Measurements from ENCODE around the gene RALGPS1. TPM values are rescaled to one million over a fixed set of nuclear protein-coding genes. Genes with fewer than 3 reads are reported as not detected.
A peak's percentile ranks its signal among the peaks of the same experiment; 100 is the strongest.

Gene RALGPS1
- total RNA-seq, 1 donor from 2014 or later = 30.7 TPM

GRCh38 chr9:127183814-127184582 lies 269.4 kb downstream of the RALGPS1 start:
- no peaks in the 10 kb centered on the region for H3K36me3 Mint-ChIP-seq
- H3K9me3 ChIP-seq (ENCODE audit: low read depth) = no peaks in the 10 kb centered on the region
- H2AFZ ChIP-seq (replicated peaks) = no peak overlapping the region
- no peak for TF ChIP-seq EZH2 (IDR thresholded peaks at IDR 0.05)
- TF ChIP-seq, protein P1, sequence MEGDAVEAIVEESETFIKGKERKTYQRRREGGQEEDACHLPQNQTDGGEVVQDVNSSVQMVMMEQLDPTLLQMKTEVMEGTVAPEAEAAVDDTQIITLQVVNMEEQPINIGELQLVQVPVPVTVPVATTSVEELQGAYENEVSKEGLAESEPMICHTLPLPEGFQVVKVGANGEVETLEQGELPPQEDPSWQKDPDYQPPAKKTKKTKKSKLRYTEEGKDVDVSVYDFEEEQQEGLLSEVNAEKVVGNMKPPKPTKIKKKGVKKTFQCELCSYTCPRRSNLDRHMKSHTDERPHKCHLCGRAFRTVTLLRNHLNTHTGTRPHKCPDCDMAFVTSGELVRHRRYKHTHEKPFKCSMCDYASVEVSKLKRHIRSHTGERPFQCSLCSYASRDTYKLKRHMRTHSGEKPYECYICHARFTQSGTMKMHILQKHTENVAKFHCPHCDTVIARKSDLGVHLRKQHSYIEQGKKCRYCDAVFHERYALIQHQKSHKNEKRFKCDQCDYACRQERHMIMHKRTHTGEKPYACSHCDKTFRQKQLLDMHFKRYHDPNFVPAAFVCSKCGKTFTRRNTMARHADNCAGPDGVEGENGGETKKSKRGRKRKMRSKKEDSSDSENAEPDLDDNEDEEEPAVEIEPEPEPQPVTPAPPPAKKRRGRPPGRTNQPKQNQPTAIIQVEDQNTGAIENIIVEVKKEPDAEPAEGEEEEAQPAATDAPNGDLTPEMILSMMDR (IDR thresholded peaks at IDR 0.05) = no peak
- no peak for TF ChIP-seq EZH2phosphoT487 (IDR thresholded peaks at IDR 0.05)
- no peak overlapping the region for H3K4me3 ChIP-seq
- no peaks in the 10 kb centered on the region for H3K9me3 Mint-ChIP-seq
- H3K27ac ChIP-seq = no peak overlapping the region
- no peak overlapping the region for H3K4me2 ChIP-seq
- no peaks in the 10 kb centered on the region for H3K79me2 ChIP-seq (ENCODE audit: low read depth)
- H3K27me3 ChIP-seq = no peaks in the 10 kb centered on the region
- H3K27ac Mint-ChIP-seq = peak overlapping the region; percentile 74
- H3K27me3 Mint-ChIP-seq (ENCODE audit: insufficient read depth, low read depth) = peaks cover 2% of the 10 kb centered on the region
- H3K4me1 Mint-ChIP-seq = peaks cover 36% of the 10 kb centered on the region
- H3F3A ChIP-seq (ENCODE audit: low read depth) = no peaks in the 10 kb centered on the region
- H4K20me1 ChIP-seq (ENCODE audit: low read depth) = no peaks in the 10 kb centered on the region
- H3K9ac ChIP-seq = no peak overlapping the region
- H3K4me3 Mint-ChIP-seq = no peak overlapping the region
- no peaks in the 10 kb centered on the region for H3K36me3 ChIP-seq
- no peak for DNase-seq (ENCODE audit: low spot score)
- peaks cover 22% of the 10 kb centered on the region for H3K4me1 ChIP-seq

- TF ChIP-seq, protein P1 (IDR thresholded peaks at IDR 0.05) = no peak
- TF ChIP-seq EZH2 (IDR thresholded peaks at IDR 0.05) (no peak), EZH2phosphoT487 (IDR thresholded peaks at IDR 0.05) (no peak)
- no peaks in the 10 kb centered on the region for H3K79me2 ChIP-seq (ENCODE audit: low read depth)
- H3K27me3 Mint-ChIP-seq (ENCODE audit: insufficient read depth, low read depth) = peaks cover 2% of the 10 kb centered on the region
- no peak overlapping the region for H3K4me3 ChIP-seq
- H3K36me3 Mint-ChIP-seq = no peaks in the 10 kb centered on the region
- no peak for DNase-seq (ENCODE audit: low spot score)
- no peaks in the 10 kb centered on the region for H3K9me3 Mint-ChIP-seq
- H3K27me3 ChIP-seq = no peaks in the 10 kb centered on the region
- H3K4me1 Mint-ChIP-seq = peaks cover 36% of the 10 kb centered on the region
- H3K27ac ChIP-seq = no peak overlapping the region
- H3K27ac Mint-ChIP-seq = peak overlapping the region; percentile 13
- no peaks in the 10 kb centered on the region for H3K36me3 ChIP-seq
- no peak overlapping the region for H3K4me2 ChIP-seq
- H3K4me3 Mint-ChIP-seq = no peak overlapping the region
- no peaks in the 10 kb centered on the region for H3K9me3 ChIP-seq (ENCODE audit: low read depth)
- no peaks in the 10 kb centered on the region for H4K20me1 ChIP-seq (ENCODE audit: low read depth)
- H2AFZ ChIP-seq (replicated peaks) = no peak overlapping the region
- H3F3A ChIP-seq (ENCODE audit: low read depth) = no peaks in the 10 kb centered on the region
- H3K4me1 ChIP-seq = peaks cover 22% of the 10 kb centered on the region
- H3K9ac ChIP-seq = no peak overlapping the region
These were observed 270.1 kb downstream of the RALGPS1 start for GRCh38 chr9:127184641-127185040.

GRCh38 chr9:127185181-127185580 lies 270.6 kb downstream of the RALGPS1 start:
- H3K9ac ChIP-seq = no peak overlapping the region
- peaks cover 36% of the 10 kb centered on the region for H3K4me1 Mint-ChIP-seq

More at GRCh38 chr9:127185181-127185580, 270.6 kb downstream of the RALGPS1 start:
- Histone ChIP-seq H4K20me1 (ENCODE audit: low read depth) (no peaks in the 10 kb centered on the region), H3K4me2 (no peak overlapping the region), H3K4me1 (peaks cover 22% of the 10 kb centered on the region), H3K79me2 (ENCODE audit: low read depth) (no peaks in the 10 kb centered on the region), H3K4me3 (no peak overlapping the region), H2AFZ (replicated peaks) (no peak overlapping the region), H3K27ac (no peak overlapping the region), H3K9me3 (ENCODE audit: low read depth) (no peaks in the 10 kb centered on the region), H3F3A (ENCODE audit: low read depth) (no peaks in the 10 kb centered on the region), H3K27me3 (no peaks in the 10 kb centered on the region), H3K36me3 (no peaks in the 10 kb centered on the region)
- Mint-ChIP-seq H3K27me3 (ENCODE audit: insufficient read depth, low read depth) (peaks cover 2% of the 10 kb centered on the region), H3K36me3 (no peaks in the 10 kb centered on the region), H3K27ac (peak overlapping the region; percentile 13), H3K9me3 (no peaks in the 10 kb centered on the region), H3K4me3 (no peak overlapping the region)
- no peak for TF ChIP-seq EZH2phosphoT487 (IDR thresholded peaks at IDR 0.05)
- TF ChIP-seq EZH2 (IDR thresholded peaks at IDR 0.05) = no peak
- no peak for DNase-seq (ENCODE audit: low spot score)
